WTC11 (cell line): Measurements from ENCODE around the gene PPP1R27.

Experiments
- ATF2 ChIP-seq: sonication (generic); formaldehyde crosslinking; IDR thresholded peaks from 2 replicates; pipeline ENCODE4 v1.8.1; 2022; ENCODE audit warnings: low read depth, missing genetic modification reagents, borderline replicate concordance
- ATF3 ChIP-seq: sonication (generic); formaldehyde crosslinking; conservative IDR thresholded peaks from 2 replicates; pipeline ENCODE4 v1.8.1; 2022; ENCODE audit warnings: mild to moderate bottlenecking, missing genetic modification reagents
- CTCF ChIP-seq: fragments of 200-600 bp; IDR thresholded peaks from 2 replicates; pipeline ENCODE4 v1.8.0; 2022; ENCODE audit warnings: antibody characterized with exemption
- FOXP4 ChIP-seq: sonication (generic); formaldehyde crosslinking; IDR thresholded peaks from 2 replicates; pipeline ENCODE4 v1.8.0; 2022; ENCODE audit warnings: mild to moderate bottlenecking, missing genetic modification reagents
- NFYB ChIP-seq: sonication (generic); formaldehyde crosslinking; conservative IDR thresholded peaks from 2 replicates; pipeline ENCODE4 v1.8.0; 2022; ENCODE audit warnings: low read depth, missing genetic modification reagents
- NR3C1 ChIP-seq: sonication (generic); formaldehyde crosslinking; conservative IDR thresholded peaks from 2 replicates; pipeline ENCODE4 v1.8.1; 2023; ENCODE audit warnings: low read depth, mild to moderate bottlenecking, missing genetic modification reagents
- RELA ChIP-seq: sonication (generic); formaldehyde crosslinking; IDR thresholded peaks from 2 replicates; pipeline ENCODE4 v1.8.1; 2022; ENCODE audit warnings: missing genetic modification reagents, mild to moderate bottlenecking, borderline replicate concordance
- SP1 ChIP-seq: sonication (generic); formaldehyde crosslinking; conservative IDR thresholded peaks from 2 replicates; pipeline ENCODE4 v1.8.1; 2022; ENCODE audit warnings: missing genetic modification reagents
- STAT6 ChIP-seq: sonication (generic); formaldehyde crosslinking; conservative IDR thresholded peaks from 2 replicates; pipeline ENCODE4 v1.8.1; 2023; ENCODE audit warnings: mild to moderate bottlenecking, low read depth, missing genetic modification reagents, moderate library complexity
- TEAD1 ChIP-seq: sonication (generic); formaldehyde crosslinking; IDR thresholded peaks from 2 replicates; pipeline ENCODE4 v1.8.0; 2022; ENCODE audit warnings: mild to moderate bottlenecking, missing genetic modification reagents
- TP53 ChIP-seq: sonication (generic); formaldehyde crosslinking; IDR thresholded peaks from 2 replicates; pipeline ENCODE4 v1.8.1; 2023; ENCODE audit warnings: mild to moderate bottlenecking, missing genetic modification reagents
- USF2 ChIP-seq: sonication (generic); formaldehyde crosslinking; IDR thresholded peaks from 2 replicates; pipeline ENCODE4 v1.8.1; 2023; ENCODE audit warnings: mild to moderate bottlenecking, missing genetic modification reagents, moderate library complexity
- ZNF671 ChIP-seq: fragments of 250-450 bp; sonication (Bioruptor Pico); IDR thresholded peaks from 2 replicates; pipeline ENCODE4 v1.8.0; 2021; ENCODE audit warnings: mild to moderate bottlenecking
- ZSCAN18 ChIP-seq: fragments of 250-450 bp; sonication (Bioruptor Pico); IDR thresholded peaks from 2 replicates; pipeline ENCODE4 v2.1.2; 2022; ENCODE audit warnings: mild to moderate bottlenecking, moderate library complexity

GRCh38 chr17:81807839-81808238 lies 27.0 kb downstream of the PPP1R27 start:
- no peak for TF ChIP-seq FOXP4 (CRISPR knock-in tag)
- no peak for TF ChIP-seq TP53 (CRISPR knock-in tag)
- TF ChIP-seq CTCF, result no peak
- no peak for TF ChIP-seq NFYB (CRISPR knock-in tag)
- no peak for TF ChIP-seq ZNF671
- TF ChIP-seq SP1 (CRISPR knock-in tag), result no peak
- no peak for TF ChIP-seq ATF2 (CRISPR knock-in tag)
- TF ChIP-seq USF2 (CRISPR knock-in tag), result no peak
- no peak for TF ChIP-seq STAT6 (CRISPR knock-in tag)
- no peak for TF ChIP-seq TEAD1 (CRISPR knock-in tag)
- no peak for TF ChIP-seq ATF3 (CRISPR knock-in tag)
- no peak for TF ChIP-seq ZSCAN18
- TF ChIP-seq NR3C1 (CRISPR knock-in tag), result no peak
- TF ChIP-seq RELA (CRISPR knock-in tag), result no peak
